GM19324 (cell line): Measurements from ENCODE around the gene RBM17.
"Not testable (repeated sequence)": the region's sequence is repeated elsewhere in the genome, so short reads cannot be mapped to it uniquely, and the experiment has no call there.

Experiments
- ATAC-seq: cut with Tn5 transposase; IDR thresholded peaks from one replicate; pipeline ENCODE4 v1.9.1; 2021; ENCODE audit warnings: mild to moderate bottlenecking, moderate library complexity; ENCODE audit not compliant: unreplicated experiment, low FRiP score

Gene RBM17

DNA sequence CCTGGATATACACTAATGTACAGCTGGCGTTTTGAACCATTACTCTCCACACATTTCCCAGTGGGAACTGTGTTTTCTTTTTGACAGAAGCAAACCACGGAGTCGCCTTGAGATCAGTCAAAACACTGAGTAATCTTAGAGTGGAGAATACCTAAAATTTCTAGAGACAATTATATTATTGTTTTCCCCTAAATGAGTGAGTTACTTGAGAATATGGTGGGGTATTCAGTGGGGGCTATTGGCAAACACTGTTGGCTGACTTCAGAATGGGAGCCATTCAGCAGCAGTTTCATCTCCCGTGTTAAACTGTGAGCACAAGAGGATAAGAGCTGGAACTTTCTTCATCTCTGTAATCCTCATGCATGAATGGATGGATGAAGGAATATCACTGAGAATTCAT is 32.9 kb upstream of the RBM17 start:
- ATAC-seq, result no peak

DNA sequence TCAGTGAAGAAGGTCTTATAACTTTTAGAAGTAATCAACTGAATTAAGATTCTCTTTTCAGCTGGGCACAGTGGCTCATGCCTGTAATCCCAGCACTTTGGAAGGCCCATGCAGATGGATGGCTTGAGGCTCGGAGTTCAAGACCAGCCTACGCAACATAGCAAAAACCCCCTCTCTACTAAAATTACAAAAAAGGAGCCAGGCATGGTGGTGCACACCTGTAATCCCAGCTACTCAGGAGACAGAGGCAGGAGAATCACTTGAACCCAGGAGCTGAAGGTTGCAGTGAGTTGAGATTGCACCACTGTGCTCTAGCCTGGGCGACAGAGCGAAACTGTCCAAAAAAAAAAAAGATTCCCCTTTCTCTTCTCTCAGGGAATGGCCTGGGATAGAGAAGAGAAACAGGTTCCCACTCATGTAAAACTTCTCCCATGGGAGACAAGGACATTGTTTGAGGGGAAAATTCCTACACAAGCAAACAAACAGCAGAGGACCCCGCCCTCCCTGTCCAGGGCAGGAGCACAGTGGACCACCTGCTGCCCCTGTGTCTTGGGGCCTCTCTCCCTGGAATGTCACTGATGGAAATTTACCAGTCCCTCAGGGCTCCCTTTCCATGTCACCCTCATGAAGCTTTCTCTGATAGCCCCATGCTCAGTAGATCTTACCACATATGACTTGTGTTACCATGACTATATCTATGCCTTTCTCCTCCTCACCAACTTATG is 32.3 kb upstream of the RBM17 start:
- no peak for ATAC-seq

DNA sequence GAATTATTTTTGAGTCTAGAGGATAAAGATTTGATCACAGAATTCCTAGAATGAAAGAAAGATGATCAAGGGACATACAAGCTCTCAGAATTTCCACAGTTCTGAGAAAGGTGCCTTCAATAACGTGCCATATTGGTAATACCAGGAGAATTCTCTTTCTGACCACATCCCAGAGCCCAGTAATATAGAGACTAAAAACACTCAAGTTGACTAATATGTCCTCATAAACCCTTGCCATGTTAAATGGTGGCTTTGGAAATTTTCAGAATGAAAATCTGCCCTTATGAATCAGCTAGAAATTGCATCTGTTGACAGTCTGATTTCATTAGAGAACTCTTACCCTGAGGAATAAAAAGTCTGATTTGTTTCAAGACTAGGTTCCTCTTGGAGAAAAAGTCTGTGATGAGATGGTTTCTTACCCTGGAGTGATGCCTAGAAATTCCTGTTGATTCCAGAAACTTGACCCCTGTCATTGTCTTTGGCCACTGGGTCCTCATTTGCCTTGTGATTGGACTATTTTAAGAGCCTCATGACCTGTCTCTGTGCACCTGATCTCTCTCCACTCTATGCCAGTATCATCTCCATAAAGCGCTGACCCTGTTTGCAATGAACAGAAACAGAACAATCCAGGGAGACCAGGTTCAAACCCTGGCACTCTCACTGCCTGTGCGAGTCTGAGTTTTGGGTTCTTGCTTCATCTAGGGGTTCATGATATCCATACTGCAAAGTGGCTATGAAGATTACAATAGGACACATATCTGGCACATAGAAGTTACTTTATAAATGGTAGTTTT is 30.0 kb upstream of the RBM17 start:
- ATAC-seq, result no peak

DNA sequence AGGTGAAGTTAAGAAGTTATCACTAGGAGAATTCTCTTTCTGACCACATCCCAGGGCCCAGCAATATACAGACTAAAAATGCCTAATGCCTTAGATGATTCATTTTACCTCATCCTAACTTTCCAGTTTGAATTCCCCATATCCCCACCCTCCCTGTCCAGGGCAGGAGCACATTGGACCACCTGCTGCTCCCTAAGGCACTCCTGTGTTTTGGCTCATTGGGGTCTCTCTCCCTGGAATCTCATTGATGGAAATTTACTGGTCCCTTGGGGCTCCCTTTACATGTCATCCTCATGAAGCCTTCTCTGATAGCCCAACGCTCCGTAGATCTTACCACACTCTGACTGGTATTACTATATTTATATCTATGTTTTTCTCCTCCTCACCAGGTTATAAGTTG is 29.3 kb upstream of the RBM17 start:
- no peak for ATAC-seq

DNA sequence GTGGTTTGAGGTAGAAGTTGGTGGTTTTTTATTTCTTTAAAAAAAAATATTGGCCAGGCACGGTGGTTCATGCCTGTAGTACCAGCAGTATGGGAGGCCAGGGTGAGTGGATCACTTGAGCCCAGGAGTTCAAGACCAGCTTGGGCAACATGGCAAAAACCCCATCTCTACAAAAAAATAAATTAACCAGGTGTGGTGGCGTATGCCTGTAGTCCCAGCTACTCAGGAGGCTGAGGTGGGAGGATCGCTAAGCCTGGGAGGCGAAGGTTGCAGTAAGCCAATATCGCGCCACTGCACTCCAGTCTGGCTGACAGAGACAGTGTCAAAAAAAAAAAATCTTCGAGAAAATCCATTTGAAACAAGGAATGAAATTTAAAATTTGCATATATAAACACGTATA is 27.8 kb upstream of the RBM17 start:
- ATAC-seq, result no peak

DNA sequence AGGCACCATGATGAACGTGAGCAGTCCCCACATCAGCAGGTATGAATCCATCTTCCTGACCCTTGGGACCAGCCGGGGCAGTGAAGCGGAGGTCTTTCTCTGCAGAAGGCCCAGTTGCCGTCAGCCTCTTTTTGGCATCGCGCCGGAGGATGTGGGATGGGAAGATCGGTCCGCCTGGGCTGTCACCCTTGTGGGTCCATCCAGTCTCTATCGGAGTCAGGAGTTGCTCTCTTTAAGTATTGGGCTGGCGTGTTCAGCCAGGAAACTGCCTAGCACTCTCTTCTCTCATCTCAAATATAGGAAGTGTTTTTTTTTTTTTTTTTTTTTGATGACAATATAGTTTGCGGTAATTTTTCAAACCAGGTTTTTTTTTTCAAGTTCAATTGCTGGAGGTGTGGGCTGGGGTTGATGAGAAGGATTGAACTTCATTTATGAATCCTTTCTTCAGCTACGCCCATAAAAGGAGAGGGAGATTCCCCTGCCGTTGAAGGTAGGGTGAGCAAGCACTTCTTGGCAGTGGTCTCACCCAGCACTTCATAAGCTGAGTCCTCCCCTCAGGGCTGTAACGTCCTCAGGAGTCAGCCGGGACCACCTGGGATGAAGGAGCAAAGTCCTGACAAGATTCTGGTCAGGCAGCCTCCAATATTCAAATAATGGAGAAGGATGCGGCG is 26.6 kb upstream of the RBM17 start, which contains the start of gene IL2RA:
Gene IL2RA (minus strand): TSS at position 267 of the 671 bp plus-strand sequence. CDS start 216 bp downstream, at position 51.
- ATAC-seq, result no peak

DNA sequence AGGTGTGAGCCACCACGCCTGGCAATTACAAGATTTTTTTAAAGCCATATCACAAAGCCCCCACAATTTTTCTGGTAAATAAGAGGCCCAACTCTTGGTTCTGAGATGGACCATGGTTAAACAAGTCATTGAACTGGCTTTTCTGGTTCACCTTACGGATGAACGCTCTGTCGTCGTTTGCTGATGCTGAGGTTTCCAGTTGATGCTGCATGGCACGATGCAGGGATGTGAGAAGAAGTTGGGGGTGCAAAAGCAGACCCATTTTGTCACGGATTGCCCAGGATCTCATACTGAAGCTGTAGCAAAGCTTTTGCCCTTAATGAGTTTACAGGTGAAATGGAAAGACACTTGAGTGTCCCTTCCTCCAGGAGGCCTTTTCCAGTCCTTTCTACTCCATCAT is 24.7 kb upstream of the RBM17 start:
- ATAC-seq, result no peak

DNA sequence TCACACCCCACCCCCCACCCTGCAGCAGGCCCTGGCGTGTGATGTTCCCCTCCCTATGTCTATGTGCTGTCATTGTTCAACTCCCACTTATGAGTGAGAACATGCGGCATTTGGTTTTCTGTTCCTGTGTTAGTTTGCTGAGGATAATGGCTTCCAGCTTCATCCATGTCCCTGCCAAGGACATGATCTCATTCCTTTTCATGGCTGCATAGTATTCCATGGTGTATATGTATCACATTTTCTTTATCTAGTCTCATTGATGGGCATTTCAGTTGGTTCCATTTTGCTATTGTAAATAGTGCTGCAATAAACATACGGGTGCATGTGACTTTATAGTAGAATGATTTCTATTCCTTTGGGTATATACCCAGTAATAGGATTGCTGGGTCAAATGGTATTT is 24.1 kb upstream of the RBM17 start:
- ATAC-seq, result not testable (repeated sequence)

DNA sequence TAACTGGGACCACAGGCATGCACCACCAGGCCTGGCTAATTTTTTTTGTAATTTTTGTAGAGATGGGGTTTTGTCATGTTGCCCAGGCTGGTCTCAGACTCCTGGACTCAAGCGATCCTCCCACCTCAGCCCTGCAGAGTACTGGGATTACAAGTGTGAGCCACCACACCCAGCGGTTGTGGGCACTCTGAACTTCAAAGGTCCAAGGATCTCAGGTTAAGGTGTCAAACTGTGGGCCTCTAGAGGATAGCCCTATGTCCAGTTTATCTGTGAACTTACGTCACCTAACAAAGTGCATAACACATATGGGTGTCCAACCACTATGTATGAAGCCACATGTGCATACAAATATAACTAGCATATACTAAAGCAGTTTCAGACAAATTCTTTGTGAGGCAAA is 23.4 kb upstream of the RBM17 start:
- ATAC-seq, result no peak

DNA sequence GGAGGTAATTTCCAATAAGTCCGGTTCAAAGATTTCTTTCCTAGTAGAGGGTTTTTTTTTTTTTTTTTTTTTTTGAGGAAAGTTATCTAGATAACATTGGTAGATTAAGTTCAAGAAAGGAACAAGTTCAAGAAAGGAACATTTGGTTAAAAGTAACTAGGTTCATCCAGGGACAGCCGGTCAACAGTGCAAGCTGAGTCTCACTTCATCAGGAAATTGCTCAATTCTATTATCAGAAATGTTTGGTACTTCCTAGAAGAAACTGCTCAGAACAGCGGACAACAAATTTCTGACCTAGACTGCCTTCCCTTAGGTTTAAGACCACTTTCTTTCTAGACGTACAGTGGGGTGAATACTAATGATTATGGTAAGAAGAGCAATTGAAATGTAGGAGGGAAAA is 23.0 kb upstream of the RBM17 start:
- no peak for ATAC-seq

DNA sequence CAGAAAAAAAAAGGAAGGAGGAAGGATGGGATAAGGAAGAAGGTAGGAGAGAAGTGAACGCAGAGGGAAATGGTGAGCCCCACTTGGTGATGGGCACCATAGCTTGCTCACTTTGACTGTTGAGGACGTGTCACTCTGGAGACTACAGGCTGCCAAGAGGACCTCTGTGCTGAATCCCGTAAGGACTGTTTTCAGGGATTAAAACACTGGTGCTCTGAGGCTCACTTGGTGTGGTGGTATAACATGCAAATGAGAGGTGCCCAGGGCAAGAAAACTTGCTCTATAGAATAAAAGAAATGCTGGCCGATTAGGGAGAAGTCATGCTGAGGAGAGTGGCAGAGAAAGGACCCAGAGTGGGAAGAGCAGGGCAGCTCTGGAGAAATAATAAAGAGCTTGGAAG is 21.4 kb upstream of the RBM17 start:
- no peak for ATAC-seq

DNA sequence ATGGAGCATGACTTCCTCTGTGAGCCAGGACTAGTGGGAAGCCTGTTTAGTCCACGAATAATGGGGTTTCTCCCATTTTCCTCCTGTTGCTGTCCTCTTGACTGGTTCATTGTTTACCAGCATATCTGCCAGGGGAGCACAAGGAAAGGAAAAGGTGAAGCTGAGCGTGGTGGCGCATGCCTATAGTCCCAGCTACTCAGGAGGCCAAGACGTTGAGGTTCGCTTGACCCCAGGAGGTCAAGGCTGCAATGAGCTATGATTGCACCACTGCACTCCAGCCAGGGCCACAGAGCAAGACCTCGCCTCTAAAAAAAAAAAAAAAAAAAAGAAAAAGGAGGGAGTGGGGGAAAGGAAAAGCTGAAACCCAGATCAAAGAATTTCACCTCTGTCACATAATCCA is 20.8 kb upstream of the RBM17 start:
- no peak for ATAC-seq

DNA sequence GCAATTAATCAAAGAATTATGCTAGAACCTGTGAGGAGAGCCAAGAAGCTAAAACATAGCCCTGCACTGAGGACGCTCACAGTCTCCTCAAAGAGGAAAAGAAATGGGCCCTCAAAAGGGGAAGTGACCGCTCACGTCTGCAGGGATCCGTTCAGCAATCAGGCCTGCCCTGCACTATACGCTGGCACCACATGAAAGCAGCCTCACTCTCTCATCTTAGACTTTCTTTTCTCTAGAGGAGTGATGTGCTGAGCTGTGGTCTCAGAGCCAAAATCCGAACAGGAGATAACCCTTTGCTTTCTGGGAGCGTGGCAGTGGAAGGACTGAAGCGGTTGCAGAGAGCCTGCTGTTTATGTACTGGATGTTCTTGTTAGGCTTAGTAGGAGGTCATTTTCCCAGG is 20.4 kb upstream of the RBM17 start:
- ATAC-seq, result no peak

DNA sequence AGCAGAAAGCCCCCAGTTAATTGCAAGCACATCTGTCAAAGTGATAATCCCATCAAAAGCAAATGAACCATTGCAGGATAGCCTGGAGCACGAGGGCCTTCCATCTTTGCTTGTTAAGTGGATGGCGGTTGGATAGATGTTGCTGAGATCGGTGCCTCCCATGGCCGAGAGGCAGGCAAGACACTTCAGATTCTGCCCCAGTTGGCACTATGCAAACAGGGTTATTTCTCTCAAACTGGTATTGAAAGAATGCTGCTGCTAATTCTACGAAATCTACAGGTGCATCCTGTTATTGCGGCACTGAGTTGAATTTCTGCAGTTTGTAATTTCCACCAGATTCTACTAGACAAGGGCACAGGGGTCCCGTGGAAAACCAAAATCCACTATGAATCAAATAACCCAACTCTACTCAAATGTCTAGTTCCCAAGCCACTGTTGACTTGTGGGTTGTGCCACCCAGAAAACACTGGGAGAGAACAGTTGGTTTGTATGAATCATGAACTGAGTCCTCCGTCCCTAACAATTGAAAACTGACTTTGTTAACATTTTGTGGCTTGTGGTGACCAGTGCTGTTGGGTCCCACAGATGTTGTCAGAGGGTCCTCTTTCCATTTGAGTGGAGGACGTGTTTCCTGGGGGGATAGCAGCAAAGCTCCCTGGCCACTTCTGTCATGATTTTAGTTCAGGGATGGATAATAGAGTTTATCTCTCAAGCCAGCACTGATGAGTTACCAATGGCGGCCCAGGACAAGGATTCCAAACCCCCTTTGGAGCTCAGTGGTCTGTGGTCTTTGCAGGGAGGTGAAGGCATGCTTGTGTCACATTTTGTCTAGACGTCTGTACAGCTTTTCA is 19.5 kb upstream of the RBM17 start:
- ATAC-seq, result no peak

DNA sequence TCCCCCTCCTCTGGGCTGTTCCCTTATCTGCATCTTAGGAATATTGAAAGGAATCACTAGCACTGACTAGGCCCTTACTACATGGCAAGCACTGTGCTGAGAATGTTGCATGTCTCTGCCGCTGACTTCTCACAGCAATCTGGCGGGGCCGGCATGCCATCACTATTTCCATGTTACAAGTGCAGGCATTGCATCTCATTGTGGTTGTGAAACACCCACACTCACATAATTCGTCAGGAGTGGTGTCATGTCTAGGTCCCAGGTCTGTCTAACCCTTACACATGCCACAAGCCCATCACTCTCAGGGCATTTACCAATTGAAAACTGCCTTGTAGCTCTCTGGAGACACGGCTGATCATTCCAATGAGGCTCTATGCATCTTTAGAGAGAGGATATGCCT is 18.2 kb upstream of the RBM17 start:
- no peak for ATAC-seq

DNA sequence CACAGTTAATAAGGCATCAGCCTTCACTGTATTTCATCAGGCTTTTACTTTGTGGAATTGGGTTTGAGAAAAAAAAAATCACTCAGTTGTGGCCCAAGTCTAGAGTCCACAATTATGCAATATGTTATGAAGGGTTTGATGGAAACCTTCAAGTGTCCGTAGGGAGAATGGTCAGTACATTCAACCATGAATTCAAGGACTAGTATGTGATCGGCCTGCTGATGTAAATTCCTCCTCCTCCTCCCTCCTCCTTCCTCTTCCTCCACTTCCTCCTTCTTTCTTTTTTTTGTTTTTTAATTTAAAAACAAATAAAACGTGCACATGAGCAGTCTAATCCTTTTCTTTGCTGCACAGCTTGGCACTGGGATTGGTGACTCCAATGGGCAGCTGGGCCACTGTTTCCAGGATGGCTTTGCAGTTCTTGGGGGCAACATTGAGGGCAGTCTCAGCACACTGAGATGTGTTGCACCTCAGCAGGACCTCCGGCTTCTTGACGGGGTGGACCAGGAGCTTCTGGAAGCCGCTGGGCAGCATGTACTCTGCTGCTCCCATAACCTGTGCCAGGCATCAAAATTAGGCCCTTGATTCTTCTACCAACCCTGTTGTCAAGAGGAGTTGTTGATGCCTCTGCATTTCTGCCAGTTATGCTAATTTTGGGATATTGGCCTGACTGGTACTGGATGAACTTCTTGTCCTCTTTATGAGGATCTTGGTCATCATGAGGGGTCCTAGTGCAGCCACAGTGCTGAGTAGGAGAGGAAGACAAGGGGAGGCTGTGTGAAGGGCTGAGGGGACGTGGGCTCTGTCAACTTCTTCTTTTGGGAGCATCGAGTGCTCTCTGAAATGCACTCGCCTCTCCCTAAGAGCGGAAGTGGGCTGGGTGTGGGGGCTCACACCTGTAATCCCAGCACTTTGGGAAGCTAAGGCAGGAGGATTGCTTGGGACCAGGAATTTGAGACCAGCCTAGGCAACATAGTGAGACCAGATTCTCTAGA is 17.4 kb upstream of the RBM17 start:
- ATAC-seq, result no peak

DNA sequence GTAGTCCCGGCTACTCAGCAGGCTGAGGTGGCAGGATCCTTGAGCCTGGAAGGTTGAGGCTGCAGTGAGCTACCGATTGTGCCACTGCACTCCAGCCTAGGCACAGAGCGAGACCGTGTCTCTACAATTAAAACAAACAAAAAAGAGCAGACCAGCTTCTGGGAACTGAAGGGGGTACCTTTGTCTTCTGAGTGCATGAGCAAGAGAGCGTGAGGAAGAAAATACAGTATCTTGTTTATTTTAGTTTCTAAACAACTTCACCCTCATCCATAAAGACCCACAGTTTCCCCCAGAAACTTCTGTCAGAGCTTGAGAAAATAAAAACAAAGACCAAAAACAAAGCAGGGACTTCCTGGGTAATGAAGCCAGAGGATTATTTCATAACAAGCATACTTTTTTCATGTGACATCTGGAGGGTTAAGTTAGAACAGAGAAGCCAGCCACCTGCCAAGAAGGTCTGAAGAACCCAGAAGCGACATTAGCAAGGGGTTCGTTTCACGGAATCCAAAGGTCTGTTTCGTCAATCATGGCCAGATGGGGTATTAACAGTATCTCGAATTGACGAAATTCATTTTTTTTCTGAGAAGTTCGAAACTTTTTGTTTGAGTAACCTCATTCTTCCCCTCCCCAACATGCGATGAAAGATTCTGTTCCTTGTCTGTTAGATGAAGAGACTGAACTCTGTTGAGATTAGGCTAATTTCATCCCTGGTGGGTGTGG is 16.5 kb upstream of the RBM17 start:
- ATAC-seq, result no peak

DNA sequence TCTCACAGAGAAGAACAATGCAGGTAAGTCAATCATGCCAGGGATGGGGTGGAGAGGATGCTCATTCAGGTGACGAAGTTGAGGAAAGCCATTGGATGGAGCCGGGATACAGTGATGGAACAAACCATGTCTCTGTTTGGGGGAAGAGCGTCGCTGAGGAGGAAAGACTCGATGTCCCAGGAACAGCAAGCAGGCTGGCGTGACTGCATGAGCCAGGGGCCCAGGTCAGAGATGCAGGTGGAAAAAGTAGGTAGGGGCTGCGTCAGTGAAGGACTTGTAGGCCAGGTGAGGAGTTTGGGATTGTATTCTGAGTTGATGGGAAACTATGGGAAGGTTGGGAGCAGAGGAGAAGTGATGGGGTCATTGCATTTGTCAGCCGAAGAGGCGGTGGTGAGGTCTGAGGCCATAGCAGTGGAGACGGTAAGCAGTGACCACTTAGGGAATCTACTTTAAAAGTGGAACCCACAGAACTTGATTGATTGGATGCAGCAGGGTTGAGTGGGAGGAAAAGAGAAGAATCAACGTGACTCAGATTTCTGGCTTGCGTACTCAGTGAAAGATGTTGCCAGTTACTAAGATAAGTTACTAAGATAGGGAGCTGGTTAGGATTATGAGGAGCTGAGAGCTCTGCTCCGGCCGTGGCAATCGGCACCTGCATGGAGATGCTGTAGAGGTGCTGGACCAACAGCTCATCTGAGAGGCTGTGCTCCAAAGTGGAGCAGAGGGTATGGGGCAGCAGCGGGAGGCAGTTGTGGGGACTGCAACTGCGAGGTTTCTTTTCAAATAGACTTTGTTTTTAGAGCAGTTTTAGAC is 14.1 kb upstream of the RBM17 start:
- ATAC-seq, result no peak
